Ectodermal cell (in vitro differentiated cells): ENCODE results near the gene RICTOR.

ENCODE experiments used
- H3K27ac ChIP-seq: 2 replicates; pipeline ENCODE4 v1.7.0; 2013; ENCODE audit warnings: mild to moderate bottlenecking, low read depth, low read length; ENCODE audit not compliant: insufficient read depth, poor library complexity, severe bottlenecking
- H3K27me3 ChIP-seq: 2 replicates; pipeline ENCODE4 v1.7.0; 2013; ENCODE audit warnings: mild to moderate bottlenecking, low read length; ENCODE audit not compliant: insufficient read depth, control insufficient read depth, poor library complexity, severe bottlenecking
- H3K36me3 ChIP-seq: one replicate; pipeline ENCODE4 v1.7.0; 2013; ENCODE audit warnings: low read length; ENCODE audit not compliant: control insufficient read depth, insufficient read depth
- H3K4me1 ChIP-seq: one replicate; pipeline ENCODE4 v1.7.0; 2013; ENCODE audit warnings: low read length; ENCODE audit not compliant: control insufficient read depth, insufficient read depth
- H3K4me3 ChIP-seq: 2 replicates; pipeline ENCODE4 v1.7.0; 2013; ENCODE audit warnings: low read depth, low read length, control low read depth; ENCODE audit not compliant: insufficient read depth
- H3K9me3 ChIP-seq: 2 replicates; pipeline ENCODE4 v1.7.0; 2013; ENCODE audit warnings: mild to moderate bottlenecking, low read length, moderate library complexity; ENCODE audit not compliant: control insufficient read depth
- WGBS, 2 experiments: methylation state at CpG; one replicate each; pipeline ENCODE4 v1.1.7; 2013; ENCODE audit warnings: missing lambda C conversion rate in 2 of 2; 5-methylcytosine and 5-hydroxymethylcytosine counted together

RICTOR gene

GRCh38 chr5:38906503-38906902, 167.7 kb downstream of the RICTOR start:
- no peak overlapping the region for H3K27ac ChIP-seq
- no peaks in the 10 kb centered on the region for H3K36me3 ChIP-seq
- no peak overlapping the region for H3K4me3 ChIP-seq
- no peaks in the 10 kb centered on the region for H3K4me1 ChIP-seq
- no peaks in the 10 kb centered on the region for H3K9me3 ChIP-seq
- no peaks in the 10 kb centered on the region for H3K27me3 ChIP-seq

- no peaks in the 10 kb centered on the region for H3K36me3 ChIP-seq
- WGBS, 2 experiments: 89 to 90% methylated on average over 4 of the region's 4 CpGs
Observed at GRCh38 chr5:38905516-38905915, 168.7 kb downstream of the RICTOR start.

GRCh38 chr5:38899936-38900335, 174.3 kb downstream of the RICTOR start:
- H3K4me3 ChIP-seq: no peak overlapping the region
- 81 to 83% methylated on average over 5 of the region's 5 CpGs for whole genome bisulfite sequencing, 2 experiments
- H3K27me3 ChIP-seq: no peaks in the 10 kb centered on the region
- no peaks in the 10 kb centered on the region for H3K36me3 ChIP-seq
- no peaks in the 10 kb centered on the region for H3K9me3 ChIP-seq
- H3K27ac ChIP-seq: no peak overlapping the region
- H3K4me1 ChIP-seq: no peaks in the 10 kb centered on the region

More at GRCh38 chr5:38905516-38905915, 168.7 kb downstream of the RICTOR start:
- H3K4me1 ChIP-seq: no peaks in the 10 kb centered on the region
- no peak overlapping the region for H3K27ac ChIP-seq
- no peaks in the 10 kb centered on the region for H3K27me3 ChIP-seq
- H3K4me3 ChIP-seq: no peak overlapping the region
- no peaks in the 10 kb centered on the region for H3K9me3 ChIP-seq

- no peak overlapping the region for H3K4me3 ChIP-seq
- H3K4me1 ChIP-seq: no peaks in the 10 kb centered on the region
- 91 to 100% methylated on average over 3 of the region's 3 CpGs for WGBS, 2 experiments
- no peaks in the 10 kb centered on the region for H3K27me3 ChIP-seq
- H3K27ac ChIP-seq: no peak overlapping the region
- no peaks in the 10 kb centered on the region for H3K9me3 ChIP-seq
- no peaks in the 10 kb centered on the region for H3K36me3 ChIP-seq
Observed at GRCh38 chr5:38896760-38897159, 177.4 kb downstream of the RICTOR start.

- H3K27me3 ChIP-seq: no peaks in the 10 kb centered on the region
- H3K9me3 ChIP-seq: no peaks in the 10 kb centered on the region
- H3K36me3 ChIP-seq: no peaks in the 10 kb centered on the region
- H3K4me3 ChIP-seq: no peak overlapping the region
- no peaks in the 10 kb centered on the region for H3K4me1 ChIP-seq
- H3K27ac ChIP-seq: no peak overlapping the region
- WGBS, 2 experiments: 98 to 100% methylated on average over 3 of the region's 3 CpGs
Observed at GRCh38 chr5:38892363-38892762, 181.8 kb downstream of the RICTOR start.

GRCh38 chr5:38891563-38891962, 182.6 kb downstream of the RICTOR start:
- Histone ChIP-seq H3K27ac (no peak overlapping the region), H3K27me3 (no peaks in the 10 kb centered on the region), H3K4me3 (no peak overlapping the region), H3K36me3 (no peaks in the 10 kb centered on the region), H3K4me1 (no peaks in the 10 kb centered on the region), H3K9me3 (no peaks in the 10 kb centered on the region)
- 95 to 96% methylated on average over 6 of the region's 6 CpGs for WGBS, 2 experiments

GRCh38 chr5:38889424-38889823, 184.8 kb downstream of the RICTOR start:
- no CpG with 5 or more reads among the region's 1 CpG for WGBS, 2 experiments
- H3K9me3 ChIP-seq: no peaks in the 10 kb centered on the region
- H3K4me3 ChIP-seq: no peak overlapping the region
- no peak overlapping the region for H3K27ac ChIP-seq
- no peaks in the 10 kb centered on the region for H3K4me1 ChIP-seq
- no peaks in the 10 kb centered on the region for H3K36me3 ChIP-seq
- H3K27me3 ChIP-seq: no peaks in the 10 kb centered on the region

GRCh38 chr5:38888041-38888440, 186.2 kb downstream of the RICTOR start:
- H3K9me3 ChIP-seq: no peaks in the 10 kb centered on the region
- 73 to 76% methylated on average over 7 to 8 of the region's 8 CpGs for WGBS, 2 experiments
- no peaks in the 10 kb centered on the region for H3K36me3 ChIP-seq
- H3K27ac ChIP-seq: no peak overlapping the region
- no peak overlapping the region for H3K4me3 ChIP-seq
- H3K4me1 ChIP-seq: no peaks in the 10 kb centered on the region
- no peaks in the 10 kb centered on the region for H3K27me3 ChIP-seq
